GM19238 (cell line): ENCODE measurements around the gene UCKL1.
"Not testable (repeated sequence)": the region's sequence is repeated elsewhere in the genome, so short reads cannot be mapped to it uniquely, and the experiment has no call there.

Source experiments
- DNase-seq: peaks from one replicate; pipeline ENCODE4 v3.0.0; 2011; ENCODE audit warnings: low spot score; ENCODE audit not compliant: insufficient read length

UCKL1 gene

GRCh38 chr20:63924241-63924640, 32.0 kb downstream of the UCKL1 start:
- no peak for DNase-seq

- DNase-seq: no peak
These were observed 32.6 kb downstream of the UCKL1 start for GRCh38 chr20:63923651-63924050.

- no peak for DNase-seq
These were observed 36.0 kb downstream of the UCKL1 start for GRCh38 chr20:63920226-63920625.

GRCh38 chr20:63919130-63919529, 37.1 kb downstream of the UCKL1 start:
- no peak for DNase-seq

GRCh38 chr20:63917811-63918210, 38.4 kb downstream of the UCKL1 start:
- no peak for DNase-seq

GRCh38 chr20:63916371-63916939, 39.8 kb downstream of the UCKL1 start:
- not testable (repeated sequence) for DNase-seq

- no peak for DNase-seq
These were observed 40.7 kb downstream of the UCKL1 start for GRCh38 chr20:63915471-63915870.

- no peak for DNase-seq
These were observed 42.4 kb downstream of the UCKL1 start for GRCh38 chr20:63913768-63914167.

GRCh38 chr20:63911176-63911575, 45.0 kb downstream of the UCKL1 start:
- DNase-seq: no peak

GRCh38 chr20:63908008-63908682, 48.1 kb downstream of the UCKL1 start:
- DNase-seq: no peak

- DNase-seq: no peak
These were observed 52.2 kb downstream of the UCKL1 start for GRCh38 chr20:63903796-63904561.

GRCh38 chr20:63900413-63900812, 55.8 kb downstream of the UCKL1 start:
- DNase-seq: no peak

- DNase-seq: no peak
These were observed 57.2 kb downstream of the UCKL1 start for GRCh38 chr20:63898882-63899558.

- DNase-seq: no peak
These were observed 58.1 kb downstream of the UCKL1 start for GRCh38 chr20:63897978-63898561.

- DNase-seq: peak; percentile 77
These were observed 59.7 kb downstream of the UCKL1 start for GRCh38 chr20:63896264-63897105.

- DNase-seq: no peak
These were observed 60.3 kb downstream of the UCKL1 start for GRCh38 chr20:63895952-63896263.

GRCh38 chr20:63895202-63895951, 60.8 kb downstream of the UCKL1 start:
- DNase-seq: no peak

GRCh38 chr20:63894358-63895201, 61.6 kb downstream of the UCKL1 start, which contains the start of gene DNAJC5:
Gene DNAJC5, plus strand, starts transcription at chr20:63895126. Its CDS starts 33,220 bp downstream, at chr20:63928346.
- peak; percentile 100 for DNase-seq

GRCh38 chr20:63893999-63894357, 62.2 kb downstream of the UCKL1 start:
- DNase-seq: no peak
